Osteocyte (in vitro differentiated cells): ENCODE measurements around the gene LRRC45. TPM values are rescaled to one million over a fixed set of nuclear protein-coding genes. Genes with fewer than 3 reads are reported as not detected.

ENCODE experiments used
- DNase-seq: peaks from one replicate; pipeline ENCODE4 v3.0.0; 2021; ENCODE audit warnings: mixed read lengths; ENCODE audit not compliant: unreplicated experiment; ENCODE audit errors: extremely low spot score
- H3K27ac Mint-ChIP-seq: one replicate; pipeline ENCODE4 v1.8.0; 2021; ENCODE audit warnings: mild to moderate bottlenecking, mixed read lengths; ENCODE audit not compliant: unreplicated experiment
- H3K27me3 Mint-ChIP-seq: one replicate; pipeline ENCODE4 v1.8.0; 2021; ENCODE audit warnings: mixed read lengths; ENCODE audit not compliant: unreplicated experiment
- H3K36me3 Mint-ChIP-seq: one replicate; pipeline ENCODE4 v1.8.0; 2021; ENCODE audit warnings: mixed read lengths; ENCODE audit not compliant: unreplicated experiment
- H3K4me1 Mint-ChIP-seq: one replicate; pipeline ENCODE4 v1.8.0; 2021; ENCODE audit warnings: mixed read lengths; ENCODE audit not compliant: unreplicated experiment
- H3K4me3 Mint-ChIP-seq: one replicate; pipeline ENCODE4 v1.8.0; 2021; ENCODE audit warnings: mild to moderate bottlenecking, moderate library complexity, mixed read lengths; ENCODE audit not compliant: unreplicated experiment
- H3K9me3 Mint-ChIP-seq: one replicate; pipeline ENCODE4 v1.8.0; 2021; ENCODE audit warnings: mixed read lengths; ENCODE audit not compliant: unreplicated experiment
- total RNA-seq: library from RNA; stranded (reverse); gene quantifications from 2 replicates; pipeline ENCODE4 v1.2.1, GENCODE V29; 2021
- TF ChIP-seq, protein P1 (sequence below): fragments of 200-600 bp; sonication (generic); IDR thresholded peaks from 2 replicates; pipeline ENCODE4 v1.5.0; 2021; ENCODE audit warnings: antibody characterized with exemption, mild to moderate bottlenecking, moderate library complexity

LRRC45 gene
- total RNA-seq, 1 donor from 2014 or later = 9.4 TPM

DNA sequence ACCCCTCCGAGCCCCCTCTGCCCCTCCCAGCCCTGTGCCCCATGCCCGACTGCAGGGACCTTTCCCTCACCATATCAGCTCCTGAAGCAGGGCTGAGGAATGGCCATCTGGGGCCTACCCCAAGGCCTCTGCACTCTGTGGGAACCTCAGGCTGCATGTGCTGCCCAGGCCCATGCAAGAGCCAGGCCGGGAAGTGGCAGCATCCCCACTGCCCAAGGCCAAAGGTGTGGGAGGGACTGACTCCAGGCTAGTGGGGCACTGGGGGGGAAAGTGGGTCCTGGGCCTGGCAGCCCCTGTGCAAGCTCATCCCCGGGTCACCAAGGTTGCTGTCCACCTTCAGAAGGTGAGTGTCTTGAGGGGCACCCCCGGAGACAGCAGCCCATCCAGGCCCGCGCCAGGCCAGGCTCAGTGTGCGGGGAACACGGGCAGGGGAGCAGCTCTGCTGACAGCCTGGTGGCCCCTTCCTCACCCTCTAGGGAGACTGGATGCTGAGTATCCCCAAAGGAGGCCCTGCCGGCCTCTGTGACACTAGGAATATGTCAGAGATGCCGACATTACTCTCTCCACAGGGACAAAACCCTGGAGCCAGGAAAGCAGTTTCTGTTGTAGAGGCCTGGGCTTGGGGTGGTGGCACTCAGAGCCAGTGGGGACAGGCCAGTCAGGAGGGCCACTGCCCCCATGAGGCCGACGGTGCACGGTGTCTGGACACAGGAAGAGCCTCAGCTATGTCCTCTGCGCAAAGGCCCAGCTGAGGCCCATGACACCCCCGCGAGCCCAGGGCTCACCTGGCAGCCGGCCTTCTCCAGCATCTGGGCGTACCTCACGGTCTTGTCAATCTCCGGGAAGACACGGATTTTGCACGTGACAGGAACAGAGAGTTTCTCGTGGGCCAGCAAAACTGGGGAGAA lies 39.2 kb downstream of the LRRC45 start:
- peaks cover 10% of the 10 kb centered on the region for H3K36me3 Mint-ChIP-seq
- no peak overlapping the region for H3K27ac Mint-ChIP-seq
- no peaks in the 10 kb centered on the region for H3K9me3 Mint-ChIP-seq
- no peak overlapping the region for H3K4me3 Mint-ChIP-seq
- peaks cover 7% of the 10 kb centered on the region for H3K4me1 Mint-ChIP-seq
- no peak for DNase-seq
- H3K27me3 Mint-ChIP-seq = no peaks in the 10 kb centered on the region
- TF ChIP-seq, protein P1, sequence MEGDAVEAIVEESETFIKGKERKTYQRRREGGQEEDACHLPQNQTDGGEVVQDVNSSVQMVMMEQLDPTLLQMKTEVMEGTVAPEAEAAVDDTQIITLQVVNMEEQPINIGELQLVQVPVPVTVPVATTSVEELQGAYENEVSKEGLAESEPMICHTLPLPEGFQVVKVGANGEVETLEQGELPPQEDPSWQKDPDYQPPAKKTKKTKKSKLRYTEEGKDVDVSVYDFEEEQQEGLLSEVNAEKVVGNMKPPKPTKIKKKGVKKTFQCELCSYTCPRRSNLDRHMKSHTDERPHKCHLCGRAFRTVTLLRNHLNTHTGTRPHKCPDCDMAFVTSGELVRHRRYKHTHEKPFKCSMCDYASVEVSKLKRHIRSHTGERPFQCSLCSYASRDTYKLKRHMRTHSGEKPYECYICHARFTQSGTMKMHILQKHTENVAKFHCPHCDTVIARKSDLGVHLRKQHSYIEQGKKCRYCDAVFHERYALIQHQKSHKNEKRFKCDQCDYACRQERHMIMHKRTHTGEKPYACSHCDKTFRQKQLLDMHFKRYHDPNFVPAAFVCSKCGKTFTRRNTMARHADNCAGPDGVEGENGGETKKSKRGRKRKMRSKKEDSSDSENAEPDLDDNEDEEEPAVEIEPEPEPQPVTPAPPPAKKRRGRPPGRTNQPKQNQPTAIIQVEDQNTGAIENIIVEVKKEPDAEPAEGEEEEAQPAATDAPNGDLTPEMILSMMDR = no peak

GRCh38 chr17:82062984-82063368 lies 39.9 kb downstream of the LRRC45 start:
- peaks cover 7% of the 10 kb centered on the region for H3K4me1 Mint-ChIP-seq
- DNase-seq = no peak
- H3K4me3 Mint-ChIP-seq = no peak overlapping the region
- H3K36me3 Mint-ChIP-seq = peaks cover 6% of the 10 kb centered on the region
- H3K27ac Mint-ChIP-seq = no peak overlapping the region
- TF ChIP-seq, protein P1 = no peak
- H3K9me3 Mint-ChIP-seq = no peaks in the 10 kb centered on the region
- no peaks in the 10 kb centered on the region for H3K27me3 Mint-ChIP-seq

DNA sequence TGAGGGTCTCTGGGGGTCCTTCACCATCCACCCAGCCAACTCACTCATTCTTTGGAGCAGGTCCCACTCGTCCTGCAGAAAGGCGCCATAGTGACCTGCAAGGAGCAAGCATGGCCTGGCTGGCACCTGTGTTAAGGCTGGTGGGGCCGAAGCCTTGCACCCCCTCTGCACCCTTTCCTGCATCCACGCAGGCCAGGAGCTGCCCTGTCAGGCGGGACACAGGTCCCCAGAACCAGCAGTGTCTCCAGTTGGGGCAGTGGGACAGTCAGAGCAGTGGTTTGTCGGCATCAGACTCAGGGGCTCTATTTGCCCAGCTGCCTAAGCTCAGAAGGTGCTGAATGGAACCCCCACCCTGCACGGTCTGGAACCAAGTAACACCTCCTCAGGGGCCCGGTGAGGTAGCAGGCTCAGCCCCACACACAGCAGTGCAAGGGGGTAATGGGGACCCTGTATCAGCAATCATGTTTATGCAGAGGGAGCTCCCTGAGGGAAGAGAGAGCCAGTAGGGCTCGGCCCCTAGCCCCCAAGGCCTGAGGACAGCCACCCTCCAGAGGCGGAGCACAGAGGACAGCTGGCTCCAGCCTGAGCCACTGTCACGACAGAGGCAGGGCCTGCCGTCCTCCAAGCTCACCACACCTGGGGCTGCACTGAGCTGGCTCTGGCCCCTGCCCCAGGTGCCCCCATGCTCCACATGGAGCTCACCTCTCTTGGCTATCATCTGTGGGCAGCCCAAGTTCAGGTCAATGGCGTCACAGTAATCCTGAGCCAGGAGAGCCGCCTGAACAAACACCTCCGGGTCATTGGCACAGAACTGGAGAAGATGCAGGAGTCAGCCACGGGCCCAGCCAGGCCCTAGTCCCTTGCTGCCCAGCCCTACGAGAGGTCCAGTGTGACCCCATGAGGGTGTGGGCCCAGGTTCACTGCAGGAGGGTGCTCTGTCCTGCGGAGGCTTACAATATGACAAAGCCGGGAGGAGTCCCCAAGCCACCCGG lies 40.6 kb downstream of the LRRC45 start:
- Mint-ChIP-seq H3K36me3 (peaks cover 5% of the 10 kb centered on the region), H3K9me3 (no peaks in the 10 kb centered on the region), H3K4me1 (peaks cover 7% of the 10 kb centered on the region), H3K27me3 (no peaks in the 10 kb centered on the region), H3K4me3 (peak overlapping the region; percentile 63), H3K27ac (no peak overlapping the region)
- TF ChIP-seq, protein P1 = no peak
- DNase-seq = no peak

- Mint-ChIP-seq H3K27ac (no peak overlapping the region), H3K36me3 (peaks cover 5% of the 10 kb centered on the region)
- no peak for DNase-seq
These were observed 41.5 kb downstream of the LRRC45 start for GRCh38 chr17:82064433-82065192.

More at GRCh38 chr17:82064433-82065192, 41.5 kb downstream of the LRRC45 start:
- Mint-ChIP-seq H3K4me1 (peaks cover 7% of the 10 kb centered on the region), H3K27me3 (no peaks in the 10 kb centered on the region), H3K4me3 (peak overlapping the region; percentile 63), H3K9me3 (no peaks in the 10 kb centered on the region)
- TF ChIP-seq, protein P1 = no peak
